BLaER1 treated with 17β-estradiol and CSF1 and Interleukin-3, amounts not matched to agents 10 nM and 100 nM (cell line): ENCODE results near the gene SLC16A5.

Experiments used
- H3K27ac ChIP-seq, 11 experiments: shearing (Covaris generic); formaldehyde crosslinking; 2 replicates each; pipeline ENCODE4 v1.8.1; 2022
- H3K27me3 ChIP-seq, 11 experiments: shearing (Covaris generic); formaldehyde crosslinking; 2 replicates each; pipeline ENCODE4 v1.8.1; 2022
- H3K36me3 ChIP-seq, 11 experiments: shearing (Covaris generic); formaldehyde crosslinking; 2 replicates each; pipeline ENCODE4 v1.8.1; 2022
- H3K4me1 ChIP-seq, 10 experiments: shearing (Covaris generic); formaldehyde crosslinking; 2 replicates each; pipeline ENCODE4 v1.8.1; 2022
- H3K4me2 ChIP-seq, 11 experiments: shearing (Covaris generic); formaldehyde crosslinking; 2 replicates each; pipeline ENCODE4 v1.8.1; 2022
- H3K4me3 ChIP-seq, 10 experiments: shearing (Covaris generic); formaldehyde crosslinking; 2 replicates each; pipeline ENCODE4 v1.8.1; 2022
- H3K9ac ChIP-seq, 11 experiments: shearing (Covaris generic); formaldehyde crosslinking; 2 replicates each; pipeline ENCODE4 v1.8.1; 2022
- H3K9me3 ChIP-seq, 11 experiments: shearing (Covaris generic); formaldehyde crosslinking; replicated peaks in 1 of 11; 2 replicates each; pipeline ENCODE4 v1.8.1; 2022
- H4K20me1 ChIP-seq, 11 experiments: shearing (Covaris generic); formaldehyde crosslinking; 2 replicates each; pipeline ENCODE4 v1.8.1; 2022
- Cebpa-rat ChIP-seq, 11 experiments: shearing (Covaris generic); IDR thresholded peaks; 2 replicates each; pipeline ENCODE4 v1.8.1; 2022

The SLC16A5 gene

GRCh38 chr17:75061055-75061438, 26.7 kb upstream of the SLC16A5 start:
- peaks cover 18 to 31% (median 22%) of the 10 kb centered on the region in 10 experiments for H3K4me1 ChIP-seq
- TF ChIP-seq Cebpa-rat (IDR thresholded peaks at IDR 0.05), result no peak
- H3K4me2 ChIP-seq, result no peak overlapping the region
- H4K20me1 ChIP-seq, result no peaks in the 10 kb centered on the region; a peak in 2 of 22 replicates
- peak overlapping the region in 3 of 11 experiments; percentile 24 to 26 (median 25); a peak in 4 of 22 replicates for H3K9ac ChIP-seq
- no peaks in the 10 kb centered on the region for H3K27me3 ChIP-seq
- no peak overlapping the region for H3K27ac ChIP-seq
- peaks cover 61 to 85% (median 75%) of the 10 kb centered on the region in 11 experiments for H3K36me3 ChIP-seq
- H3K4me3 ChIP-seq, result no peak overlapping the region
- H3K9me3 ChIP-seq, result no peaks in the 10 kb centered on the region

GRCh38 chr17:75061618-75062017, 26.1 kb upstream of the SLC16A5 start:
- no peak overlapping the region for H3K4me3 ChIP-seq
- H3K4me2 ChIP-seq, result no peak overlapping the region
- H3K27ac ChIP-seq, result no peak overlapping the region
- peaks cover 23 to 37% (median 28%) of the 10 kb centered on the region in 10 experiments for H3K4me1 ChIP-seq
- no peaks in the 10 kb centered on the region for H3K9me3 ChIP-seq
- H3K27me3 ChIP-seq, result no peaks in the 10 kb centered on the region
- no peaks in the 10 kb centered on the region; a peak in 2 of 22 replicates for H4K20me1 ChIP-seq
- TF ChIP-seq Cebpa-rat (IDR thresholded peaks at IDR 0.05), result no peak
- H3K9ac ChIP-seq, result peak overlapping the region in 3 of 11 experiments; percentile 25 to 44 (median 26); a peak in 5 of 22 replicates
- peaks cover 56 to 79% (median 71%) of the 10 kb centered on the region in 11 experiments for H3K36me3 ChIP-seq

GRCh38 chr17:75063201-75063600, 24.6 kb upstream of the SLC16A5 start:
- H3K4me3 ChIP-seq, result no peak overlapping the region
- H3K36me3 ChIP-seq, result peaks cover 51 to 64% (median 56%) of the 10 kb centered on the region in 11 experiments
- no peak overlapping the region for H3K4me2 ChIP-seq
- TF ChIP-seq Cebpa-rat (IDR thresholded peaks at IDR 0.05), result no peak
- H3K4me1 ChIP-seq, result peaks cover 34 to 53% (median 42%) of the 10 kb centered on the region in 10 experiments
- H4K20me1 ChIP-seq, result no peaks in the 10 kb centered on the region; a peak in 2 of 22 replicates
- no peak overlapping the region for H3K9ac ChIP-seq
- H3K27ac ChIP-seq, result no peak overlapping the region
- H3K9me3 ChIP-seq, result no peaks in the 10 kb centered on the region
- H3K27me3 ChIP-seq, result no peaks in the 10 kb centered on the region

GRCh38 chr17:75063626-75064025, 24.1 kb upstream of the SLC16A5 start:
- H3K9me3 ChIP-seq, result no peaks in the 10 kb centered on the region
- no peaks in the 10 kb centered on the region for H3K27me3 ChIP-seq
- H4K20me1 ChIP-seq, result no peaks in the 10 kb centered on the region; a peak in 2 of 22 replicates
- no peak for TF ChIP-seq Cebpa-rat (IDR thresholded peaks at IDR 0.05)
- H3K27ac ChIP-seq, result no peak overlapping the region
- H3K9ac ChIP-seq, result no peak overlapping the region
- H3K4me1 ChIP-seq, result peaks cover 34 to 53% (median 42%) of the 10 kb centered on the region in 10 experiments
- H3K4me2 ChIP-seq, result no peak overlapping the region
- no peak overlapping the region for H3K4me3 ChIP-seq
- peaks cover 50 to 60% (median 56%) of the 10 kb centered on the region in 11 experiments for H3K36me3 ChIP-seq

- H3K4me1 ChIP-seq, result peaks cover 34 to 53% (median 42%) of the 10 kb centered on the region in 10 experiments
- no peak overlapping the region for H3K9ac ChIP-seq
- H3K27me3 ChIP-seq, result no peaks in the 10 kb centered on the region
- H3K4me2 ChIP-seq, result no peak overlapping the region
- H3K36me3 ChIP-seq, result peaks cover 50 to 60% (median 56%) of the 10 kb centered on the region in 11 experiments
- no peak overlapping the region for H3K27ac ChIP-seq
- H3K9me3 ChIP-seq, result no peaks in the 10 kb centered on the region
- no peaks in the 10 kb centered on the region; a peak in 2 of 22 replicates for H4K20me1 ChIP-seq
- no peak overlapping the region for H3K4me3 ChIP-seq
- no peak for TF ChIP-seq Cebpa-rat (IDR thresholded peaks at IDR 0.05)
Measured at GRCh38 chr17:75064040-75064439, 23.7 kb upstream of the SLC16A5 start.

- no peak for TF ChIP-seq Cebpa-rat (IDR thresholded peaks at IDR 0.05)
- Histone ChIP-seq H3K27ac (0 out of 22 replicates have a peak overlapping the region, but pooled peaks of 1 of the 11 experiments have one; percentile 52), H3K9me3 (no peaks in the 10 kb centered on the region), H4K20me1 (no peaks in the 10 kb centered on the region; a peak in 1 of 22 replicates), H3K36me3 (peaks cover 49 to 58% (median 53%) of the 10 kb centered on the region in 11 experiments), H3K9ac (0 out of 22 replicates have a peak overlapping the region, but pooled peaks of 1 of the 11 experiments have one; percentile 51), H3K27me3 (no peaks in the 10 kb centered on the region), H3K4me2 (peak overlapping the region in 3 of 11 experiments; percentile 76 to 85 (median 79); a peak in 5 of 22 replicates), H3K4me3 (no peak overlapping the region), H3K4me1 (peaks cover 30 to 50% (median 39%) of the 10 kb centered on the region in 10 experiments)
Measured at GRCh38 chr17:75064460-75064859, 23.3 kb upstream of the SLC16A5 start.

- Histone ChIP-seq H3K4me1 (peaks cover 26 to 44% (median 34%) of the 10 kb centered on the region in 10 experiments), H3K9me3 (no peaks in the 10 kb centered on the region), H3K27ac (peak overlapping the region in 9 of 11 experiments; percentile 18 to 68 (median 44); a peak in 14 of 22 replicates), H3K4me2 (peak overlapping the region in 9 of 11 experiments; percentile 11 to 85 (median 69); a peak in 14 of 22 replicates), H4K20me1 (no peaks in the 10 kb centered on the region; a peak in 1 of 22 replicates), H3K4me3 (no peak overlapping the region), H3K9ac (peak overlapping the region in 8 of 11 experiments; percentile 11 to 51 (median 30); a peak in 9 of 22 replicates), H3K36me3 (peaks cover 47 to 55% (median 51%) of the 10 kb centered on the region in 11 experiments), H3K27me3 (no peaks in the 10 kb centered on the region)
- TF ChIP-seq Cebpa-rat (IDR thresholded peaks at IDR 0.05), result no peak
Measured at GRCh38 chr17:75064867-75065561, 22.7 kb upstream of the SLC16A5 start.

- H4K20me1 ChIP-seq, result no peaks in the 10 kb centered on the region; a peak in 1 of 22 replicates
- no peak overlapping the region for H3K4me3 ChIP-seq
- H3K4me2 ChIP-seq, result peak overlapping the region in 10 of 11 experiments; percentile 11 to 85 (median 60); a peak in 17 of 22 replicates
- H3K27me3 ChIP-seq, result no peaks in the 10 kb centered on the region
- H3K9me3 ChIP-seq, result no peaks in the 10 kb centered on the region
- H3K4me1 ChIP-seq, result peaks cover 20 to 42% (median 31%) of the 10 kb centered on the region in 10 experiments
- TF ChIP-seq Cebpa-rat (IDR thresholded peaks at IDR 0.05), result no peak
- peak overlapping the region in 10 of 11 experiments; percentile 3 to 68 (median 38); a peak in 14 of 22 replicates for H3K27ac ChIP-seq
- peak overlapping the region in 8 of 11 experiments; percentile 11 to 51 (median 30); a peak in 9 of 22 replicates for H3K9ac ChIP-seq
- H3K36me3 ChIP-seq, result peaks cover 42 to 49% (median 45%) of the 10 kb centered on the region in 11 experiments
Measured at GRCh38 chr17:75065562-75066151, 22.1 kb upstream of the SLC16A5 start.

GRCh38 chr17:75067856-75068255, 19.9 kb upstream of the SLC16A5 start:
- Histone ChIP-seq H3K4me1 (peaks cover 20 to 42% (median 31%) of the 10 kb centered on the region in 10 experiments), H3K4me2 (peak overlapping the region; percentile 34 to 85 (median 63); a peak in 21 of 22 replicates), H3K9me3 (no peaks in the 10 kb centered on the region), H4K20me1 (no peaks in the 10 kb centered on the region; a peak in 1 of 22 replicates), H3K27me3 (no peaks in the 10 kb centered on the region), H3K36me3 (peaks cover 20 to 27% (median 24%) of the 10 kb centered on the region in 11 experiments), H3K4me3 (no peak overlapping the region), H3K27ac (peak overlapping the region in 5 of 11 experiments; percentile 19 to 32 (median 29); a peak in 3 of 22 replicates), H3K9ac (peak overlapping the region in 1 of 11 experiments; percentile 28; a peak in 2 of 22 replicates)
- TF ChIP-seq Cebpa-rat (IDR thresholded peaks at IDR 0.05), result no peak
